Cardiac septum (tissue), 1 donor: Measurements from ENCODE around the gene ACSM6. TPM values are rescaled to one million over a fixed set of nuclear protein-coding genes. Genes with fewer than 3 reads are reported as not detected.

Experiments
- DNase-seq: peaks from one replicate; pipeline ENCODE4 v3.0.0-alpha.2; 2020; ENCODE audit warnings: low spot score
- intact Hi-C: fragments of 100-400 bp; cut with DNase I; formaldehyde crosslinking; loops from one replicate; pipeline ENCODE4 v1.14.0; 2022
- total RNA-seq: library from RNA; stranded (reverse); fragmentation: NEBNext Ultra II Directional; extraction: Animal tissue kit (Norgen Biotek cat#: 25700); gene quantifications from one replicate; pipeline ENCODE4 v1.2.1, GENCODE V29; 2021
- donor health status: DM: no; HTN: no; CAD: no.

Gene ACSM6
- total RNA-seq, 1 donor from 2014 or later, result 0.30 TPM

DNA sequence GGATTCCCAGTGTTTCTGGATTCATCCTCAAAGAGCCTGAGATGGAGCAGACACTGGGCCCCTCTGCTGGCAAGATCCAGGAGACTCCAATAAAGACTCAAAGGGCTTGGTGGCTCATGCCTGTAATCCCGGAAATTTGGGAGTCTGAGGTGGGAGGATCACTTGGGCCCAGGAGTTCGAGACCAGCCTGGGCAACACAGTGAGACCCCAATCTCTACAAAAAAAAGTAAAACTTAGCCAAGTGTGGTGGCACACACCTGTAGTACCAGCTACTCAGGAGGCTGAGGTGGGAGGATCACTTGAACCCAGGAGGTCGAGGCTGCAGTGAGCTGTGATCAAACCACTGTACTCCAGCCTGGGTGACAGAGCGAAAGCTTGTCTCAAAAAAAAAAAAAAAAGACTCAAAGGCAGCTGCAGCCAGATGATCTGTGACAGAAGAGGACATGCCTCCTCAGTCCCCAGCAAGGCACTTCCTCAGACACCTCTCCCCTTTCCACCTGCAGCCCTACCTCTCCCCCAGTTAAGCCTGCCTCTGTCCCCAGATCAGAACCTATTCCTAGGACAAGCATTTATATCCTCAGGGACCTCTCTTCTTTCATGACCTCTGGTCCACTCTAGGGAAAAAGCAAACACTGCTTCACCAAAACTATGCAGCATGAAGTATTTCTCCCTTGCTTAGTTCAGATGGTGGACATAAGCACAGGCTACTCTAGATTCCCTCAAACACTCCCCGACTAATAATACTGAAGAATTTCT, 68.9 kb downstream of the ACSM6 start:
- DNase-seq, result no peak

DNA sequence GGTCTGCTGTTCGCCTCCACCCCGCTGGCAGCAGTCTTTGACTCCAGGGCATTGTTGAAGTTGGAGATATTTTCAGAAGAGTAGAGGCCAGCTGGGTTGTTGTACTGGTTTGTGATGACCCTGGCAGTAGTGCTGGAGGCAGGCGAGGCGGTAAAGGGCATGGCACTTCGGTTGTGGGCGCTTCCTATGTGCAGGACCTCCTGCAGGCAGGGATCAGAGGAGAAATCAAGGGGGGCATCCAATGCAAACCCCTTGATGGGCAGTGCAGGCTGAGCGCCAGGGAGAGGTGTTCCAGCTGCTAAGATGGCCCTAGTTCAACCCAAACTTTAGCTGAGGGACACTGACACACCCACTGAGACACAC, 69.8 kb downstream of the ACSM6 start:
- intact Hi-C loops, result no loop called here
- DNase-seq, result no peak

More for the DNA sequence above, 68.9 kb downstream of the ACSM6 start:
- intact Hi-C loops, result no loop called here

DNA sequence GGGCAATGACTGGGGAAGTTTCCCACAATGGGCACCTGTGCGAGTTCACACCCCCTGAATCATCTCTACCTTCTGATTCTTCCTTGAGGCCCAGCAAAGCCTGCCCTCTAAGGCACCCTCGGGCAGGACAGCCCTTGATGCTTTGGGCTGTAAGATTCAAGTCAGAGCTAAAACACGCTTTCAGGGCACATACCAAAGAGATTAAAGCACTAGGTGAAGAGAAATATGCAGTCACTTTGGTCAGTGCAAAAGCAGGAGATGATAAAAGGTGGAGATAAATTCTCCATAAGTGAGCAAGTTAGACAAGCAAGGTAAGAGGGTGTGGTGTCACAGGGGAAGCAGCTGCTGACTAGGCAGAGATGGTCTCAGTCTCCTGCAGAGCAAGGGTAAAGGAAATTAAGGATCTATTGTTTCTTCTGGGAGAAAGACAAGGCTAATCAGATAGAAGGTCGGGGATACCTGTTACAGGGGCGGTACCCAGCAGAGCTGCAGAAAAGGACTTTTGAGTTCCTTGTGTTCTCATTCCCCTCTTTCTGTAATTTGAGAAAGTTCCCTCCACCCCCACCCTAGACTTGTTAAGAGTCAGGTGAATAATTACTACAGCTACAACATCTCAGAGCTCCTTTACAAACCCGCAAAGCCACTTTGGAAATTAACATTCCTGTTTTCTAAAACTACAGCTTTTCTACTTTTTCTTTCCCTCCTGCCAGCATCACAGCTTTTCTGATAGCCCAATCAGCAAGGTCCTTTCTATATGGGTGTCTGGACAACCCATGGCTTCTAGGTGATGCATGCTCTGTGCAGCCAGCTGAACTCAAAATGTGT, 70.4 kb downstream of the ACSM6 start:
- DNase-seq, result no peak
- intact Hi-C loops, result no loop called here

DNA sequence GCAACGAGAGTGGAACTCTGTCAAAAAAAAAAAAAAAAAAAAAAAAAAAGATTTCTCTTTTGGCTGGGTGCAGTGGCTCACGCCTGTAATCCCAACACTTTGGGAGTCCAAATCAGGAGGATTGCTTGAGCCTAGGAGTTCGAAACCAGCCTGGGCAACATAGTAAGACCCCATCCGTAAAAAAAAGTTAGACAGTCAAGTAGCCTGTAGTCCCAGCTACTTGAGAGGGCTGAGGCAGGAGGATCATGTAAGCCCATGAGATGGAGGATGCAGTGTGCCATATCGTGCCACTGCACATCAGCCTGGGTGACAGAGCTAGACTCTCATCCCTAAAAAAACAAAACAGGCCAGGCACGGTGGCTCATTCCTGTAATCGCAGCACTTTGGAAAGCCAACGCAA, 71.5 kb downstream of the ACSM6 start:
- no peak for DNase-seq
- intact Hi-C loops, result no loop called here

DNA sequence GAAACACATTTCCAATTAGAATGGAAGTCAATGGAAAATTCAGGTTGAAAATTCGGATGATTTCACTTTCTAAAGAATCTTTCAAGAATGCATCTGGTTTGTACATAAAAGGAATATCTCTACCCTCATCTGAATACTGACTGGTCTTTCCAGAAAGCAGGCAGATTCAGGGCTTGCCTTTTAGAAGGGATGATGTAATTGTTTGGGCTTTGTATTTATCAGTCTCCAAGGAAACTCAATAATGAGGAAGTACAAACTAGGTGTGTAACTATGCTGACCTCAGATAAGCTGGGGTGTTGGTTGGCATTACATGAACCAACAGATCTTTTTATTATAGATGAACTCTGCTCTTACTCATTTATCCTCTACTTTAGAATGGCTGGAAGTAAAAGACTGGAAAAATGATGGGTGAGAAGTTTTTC, 72.6 kb downstream of the ACSM6 start:
- intact Hi-C loops, result no loop called here
- no peak for DNase-seq

DNA sequence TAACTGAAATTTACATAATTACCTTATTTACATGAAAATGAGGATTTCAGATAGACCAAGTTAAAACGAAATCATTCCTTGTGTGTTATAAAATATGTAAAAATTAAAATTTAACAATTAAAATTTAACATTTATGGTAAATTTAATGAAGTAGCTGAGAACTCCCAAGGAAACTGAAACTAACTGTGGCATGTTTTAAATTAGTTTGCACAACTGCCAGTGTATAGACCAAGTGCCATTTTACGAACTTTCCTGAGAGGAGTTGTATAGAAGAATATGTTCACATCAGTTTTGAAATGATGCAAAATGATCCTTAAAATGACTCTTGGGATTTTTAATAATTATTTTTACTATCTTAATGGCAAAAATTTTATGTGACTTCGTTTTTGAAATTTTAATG, 73.2 kb downstream of the ACSM6 start:
- DNase-seq, result no peak
- intact Hi-C loops, result no loop called here

DNA sequence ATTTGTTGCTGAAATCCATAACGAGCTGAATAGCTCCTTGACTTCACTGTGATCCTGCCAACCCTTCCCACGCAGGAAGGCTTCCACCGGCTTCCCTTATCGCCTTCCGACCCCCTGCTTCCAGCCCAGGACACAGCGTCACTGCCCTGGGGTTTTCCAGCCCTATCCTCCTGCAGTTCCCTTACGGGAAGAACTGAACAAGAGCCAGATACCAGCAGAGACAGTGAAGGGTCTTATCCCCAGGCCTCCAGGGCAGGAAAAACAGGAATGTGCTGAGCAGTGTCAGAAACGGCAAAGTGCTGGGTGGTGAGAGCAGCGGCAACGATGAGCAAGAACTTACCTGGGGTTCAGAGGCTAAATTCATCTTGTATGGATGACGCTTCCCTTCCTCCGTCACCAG, 74.4 kb downstream of the ACSM6 start:
- no peak for DNase-seq
- intact Hi-C loops, result no loop called here

DNA sequence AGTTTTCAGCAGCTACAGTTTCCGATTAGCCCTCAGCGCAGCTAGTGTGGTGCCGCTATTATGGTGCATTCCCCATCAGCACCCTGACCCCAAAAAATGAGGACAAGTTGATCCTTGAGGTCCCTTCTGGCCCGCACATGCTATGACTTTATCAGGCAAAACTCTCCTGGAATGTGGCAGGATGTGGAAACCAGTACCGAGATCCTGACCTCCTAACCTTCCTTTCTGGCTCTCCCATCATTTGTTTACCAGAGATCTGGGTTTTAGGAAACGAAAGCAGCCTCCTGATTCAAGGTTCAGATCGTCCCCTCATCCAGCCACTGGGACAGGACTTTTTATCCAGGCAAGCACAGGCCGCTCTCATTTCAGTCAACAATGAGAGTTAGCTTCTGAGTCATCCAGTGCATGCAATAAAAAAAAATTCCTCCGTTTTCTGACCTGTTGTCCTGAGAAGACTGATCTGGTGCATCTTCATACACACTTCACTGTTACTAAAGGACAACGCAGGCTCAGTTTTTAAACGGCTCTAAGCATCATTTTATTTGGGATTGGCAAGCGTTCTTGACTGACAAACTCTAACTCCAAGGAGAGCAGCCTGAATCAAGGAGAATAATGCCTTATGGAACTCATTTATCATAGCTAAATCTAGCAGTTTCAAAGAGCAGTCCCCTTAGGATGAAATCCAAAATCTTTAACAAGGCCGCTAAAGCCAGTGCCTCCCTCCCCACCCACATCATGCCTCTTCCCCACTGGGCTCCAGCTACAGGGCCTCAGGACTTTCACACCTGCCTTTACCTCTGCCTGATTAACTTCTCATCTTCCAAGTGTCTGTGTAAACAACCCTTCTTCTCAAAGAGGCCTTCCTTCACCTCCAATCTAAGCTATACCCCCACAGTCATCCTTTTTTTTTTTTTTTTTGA, 79.6 kb downstream of the ACSM6 start:
- intact Hi-C loops, result no loop called here
- no peak for DNase-seq

DNA sequence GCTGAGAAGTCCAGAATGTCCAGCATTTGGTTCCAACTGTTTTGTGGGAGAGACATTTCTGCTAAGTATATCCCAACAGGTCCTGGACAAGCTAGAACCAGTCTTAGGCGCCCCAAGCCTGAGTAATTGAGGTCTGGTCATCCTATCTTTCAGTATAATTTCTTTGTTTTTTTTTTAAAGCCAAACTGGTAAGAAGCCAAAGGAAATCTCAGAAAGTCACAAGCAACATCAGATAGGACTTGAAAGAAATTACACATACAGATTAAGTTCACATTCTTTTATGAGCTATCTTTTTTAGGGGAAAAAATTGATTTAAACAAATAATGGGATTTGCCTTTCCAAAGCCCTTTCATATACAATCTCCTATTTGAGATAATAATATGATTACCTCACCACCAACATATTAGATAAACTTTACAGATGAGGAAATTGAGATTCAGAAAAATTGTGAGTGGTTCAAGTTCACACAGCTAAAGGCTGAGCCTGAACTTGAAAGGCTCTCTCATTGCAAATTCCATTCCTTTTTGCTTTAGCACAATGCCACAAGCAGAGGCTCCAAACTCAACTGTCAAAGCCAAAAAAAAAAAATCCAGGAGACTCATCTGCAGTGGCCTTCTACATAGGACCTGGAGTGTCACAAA, 81.8 kb downstream of the ACSM6 start:
- intact Hi-C loops, result loop anchor here (5.0 kb wide), 1 partner anchor 56 kb away; no protein-coding TSS in a partner anchor

DNA sequence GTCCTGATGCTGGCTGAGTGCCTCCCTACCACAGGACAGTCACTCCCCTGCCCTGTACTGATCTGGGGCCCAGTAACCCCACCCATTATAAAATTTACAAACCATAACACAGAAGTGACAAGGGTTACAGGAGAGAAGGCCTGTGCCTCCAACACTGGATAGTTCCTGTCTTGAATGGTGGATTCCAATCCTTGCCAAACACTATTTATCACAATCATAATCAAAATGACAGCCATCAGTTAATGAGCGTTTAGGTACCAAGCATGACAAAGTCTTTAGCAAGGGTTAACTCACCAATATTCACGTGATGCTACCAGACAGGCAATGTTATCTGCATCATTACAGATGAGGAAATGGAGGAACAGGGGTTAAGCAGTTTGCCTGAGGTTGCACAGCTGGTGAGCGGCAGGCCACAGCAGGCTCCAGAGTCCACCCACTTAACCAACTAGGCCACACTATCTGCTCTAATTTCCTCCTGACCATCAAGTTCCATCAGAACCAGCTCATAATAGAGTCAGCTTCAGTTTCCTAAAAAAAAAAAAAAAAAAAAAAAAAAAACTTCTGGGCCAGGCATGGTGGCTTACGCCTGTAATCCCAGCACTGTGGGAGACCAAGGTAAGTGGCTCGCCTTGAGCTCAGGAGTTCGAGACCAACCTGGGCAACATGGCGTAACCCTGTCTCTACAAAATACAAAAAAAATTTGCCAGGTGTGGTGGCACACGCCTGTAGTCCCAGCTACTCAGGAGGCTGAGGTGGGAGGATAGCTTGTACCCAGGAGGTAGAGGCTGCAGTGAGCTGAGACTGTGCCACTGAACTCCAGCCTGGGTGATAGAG, 82.5 kb downstream of the ACSM6 start:
- DNase-seq, result no peak
- intact Hi-C loops, result loop anchor here (5.0 kb wide), 1 partner anchor 56 kb away; no protein-coding TSS in a partner anchor

More for the DNA sequence above, 81.8 kb downstream of the ACSM6 start:
- DNase-seq, result no peak

DNA sequence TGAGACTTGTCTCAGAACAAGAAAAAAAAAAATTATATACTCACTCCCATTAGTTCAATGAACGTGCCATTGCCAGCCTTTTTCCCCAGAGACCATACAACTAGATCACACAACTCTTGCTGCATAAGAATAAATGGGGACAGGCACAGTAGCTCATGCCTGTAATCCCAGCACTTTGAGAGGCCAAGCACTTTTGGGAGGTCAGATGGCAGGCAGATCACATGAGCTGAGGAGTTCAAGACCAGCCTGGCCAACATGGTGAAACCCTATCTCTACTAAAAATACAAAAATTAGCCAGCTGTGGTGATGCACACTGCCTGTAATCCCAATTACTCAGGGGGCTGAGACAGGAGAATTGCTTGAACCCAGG, 83.1 kb downstream of the ACSM6 start:
- no peak for DNase-seq
- intact Hi-C loops, result loop anchor here (5.0 kb wide), 1 partner anchor 55 kb away; no protein-coding TSS in a partner anchor

DNA sequence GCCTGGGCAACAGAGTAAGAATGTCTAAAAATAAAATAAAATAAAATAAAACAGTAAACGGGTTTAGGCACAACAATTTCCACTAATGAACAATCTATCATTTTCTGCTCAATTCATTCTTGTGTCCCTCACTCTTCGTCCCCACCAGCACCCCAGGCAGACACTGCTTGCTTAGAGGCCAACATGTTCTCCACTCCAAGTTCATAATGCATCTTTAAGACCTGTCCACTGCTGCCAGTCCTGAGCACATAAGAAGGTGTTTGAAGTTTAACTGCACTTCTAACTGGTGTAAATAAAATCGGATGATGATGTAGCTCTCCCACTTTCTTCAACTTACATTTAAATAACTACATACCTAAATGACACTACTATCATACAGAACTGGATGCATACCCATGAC, 83.6 kb downstream of the ACSM6 start:
- intact Hi-C loops, result loop anchor here (5.0 kb wide), 1 partner anchor 55 kb away; no protein-coding TSS in a partner anchor
- no peak for DNase-seq

Other genes with a start within 250 kb of the ACSM6 start
- gene CYP2C8, start 124.7 kb upstream of the ACSM6 start, total RNA-seq, result not detected
- gene PDLIM1, start 96.8 kb downstream of the ACSM6 start, total RNA-seq, result 334 TPM